Neural crest cell (in vitro differentiated cells): Measurements from ENCODE around the gene IFI27L1. TPM values are rescaled to one million over a fixed set of nuclear protein-coding genes. Genes with fewer than 3 reads are reported as not detected.

Experiments used
- DNase-seq: peaks from one replicate; pipeline ENCODE4 v3.0.0; 2021; ENCODE audit warnings: low read depth, mixed read lengths, low spot score
- H3K27ac Mint-ChIP-seq: one replicate; pipeline ENCODE4 v1.8.0; 2021; ENCODE audit warnings: mild to moderate bottlenecking, mixed read lengths; ENCODE audit not compliant: unreplicated experiment
- H3K27me3 Mint-ChIP-seq: 2 replicates; pipeline ENCODE4 v1.8.0; 2021; ENCODE audit warnings: low read depth, mild to moderate bottlenecking, mixed read lengths
- H3K36me3 Mint-ChIP-seq: 2 replicates; pipeline ENCODE4 v1.8.0; 2021; ENCODE audit warnings: low read depth, mild to moderate bottlenecking, mixed read lengths
- H3K4me1 Mint-ChIP-seq: 2 replicates; pipeline ENCODE4 v1.8.0; 2021; ENCODE audit warnings: mixed read lengths
- H3K4me3 Mint-ChIP-seq: one replicate; pipeline ENCODE4 v1.8.0; 2021; ENCODE audit warnings: mild to moderate bottlenecking, mixed read lengths
- H3K9me3 Mint-ChIP-seq: 2 replicates; pipeline ENCODE4 v1.8.0; 2021; ENCODE audit warnings: mixed read lengths
- total RNA-seq: library from RNA; stranded (reverse); gene quantifications from 2 replicates; pipeline ENCODE4 v1.2.1, GENCODE V29; 2021
- TF ChIP-seq, protein P1 (sequence below): fragments of 200-600 bp; sonication (generic); conservative IDR thresholded peaks from 2 replicates; pipeline ENCODE4 v1.5.0; 2021; ENCODE audit warnings: antibody characterized with exemption, mild to moderate bottlenecking

Gene IFI27L1
- total RNA-seq, 1 donor from 2014 or later, result 39.7 TPM

GRCh38 chr14:94045563-94046345 is 35.4 kb upstream of the IFI27L1 start:
- no peak overlapping the region for H3K4me3 Mint-ChIP-seq
- H3K4me1 Mint-ChIP-seq, result no peaks in the 10 kb centered on the region
- H3K27ac Mint-ChIP-seq, result no peak overlapping the region
- peaks cover 5% of the 10 kb centered on the region for H3K36me3 Mint-ChIP-seq
- DNase-seq, result no peak
- TF ChIP-seq, protein P1, sequence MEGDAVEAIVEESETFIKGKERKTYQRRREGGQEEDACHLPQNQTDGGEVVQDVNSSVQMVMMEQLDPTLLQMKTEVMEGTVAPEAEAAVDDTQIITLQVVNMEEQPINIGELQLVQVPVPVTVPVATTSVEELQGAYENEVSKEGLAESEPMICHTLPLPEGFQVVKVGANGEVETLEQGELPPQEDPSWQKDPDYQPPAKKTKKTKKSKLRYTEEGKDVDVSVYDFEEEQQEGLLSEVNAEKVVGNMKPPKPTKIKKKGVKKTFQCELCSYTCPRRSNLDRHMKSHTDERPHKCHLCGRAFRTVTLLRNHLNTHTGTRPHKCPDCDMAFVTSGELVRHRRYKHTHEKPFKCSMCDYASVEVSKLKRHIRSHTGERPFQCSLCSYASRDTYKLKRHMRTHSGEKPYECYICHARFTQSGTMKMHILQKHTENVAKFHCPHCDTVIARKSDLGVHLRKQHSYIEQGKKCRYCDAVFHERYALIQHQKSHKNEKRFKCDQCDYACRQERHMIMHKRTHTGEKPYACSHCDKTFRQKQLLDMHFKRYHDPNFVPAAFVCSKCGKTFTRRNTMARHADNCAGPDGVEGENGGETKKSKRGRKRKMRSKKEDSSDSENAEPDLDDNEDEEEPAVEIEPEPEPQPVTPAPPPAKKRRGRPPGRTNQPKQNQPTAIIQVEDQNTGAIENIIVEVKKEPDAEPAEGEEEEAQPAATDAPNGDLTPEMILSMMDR, result no peak
- H3K27me3 Mint-ChIP-seq, result no peaks in the 10 kb centered on the region
- no peaks in the 10 kb centered on the region for H3K9me3 Mint-ChIP-seq

GRCh38 chr14:94046696-94047250 is 34.3 kb upstream of the IFI27L1 start:
- TF ChIP-seq, protein P1, result no peak
- Mint-ChIP-seq H3K4me1 (no peaks in the 10 kb centered on the region), H3K27me3 (no peaks in the 10 kb centered on the region), H3K27ac (no peak overlapping the region), H3K9me3 (no peaks in the 10 kb centered on the region), H3K36me3 (peaks cover 9% of the 10 kb centered on the region), H3K4me3 (no peak overlapping the region)
- DNase-seq, result no peak

DNA sequence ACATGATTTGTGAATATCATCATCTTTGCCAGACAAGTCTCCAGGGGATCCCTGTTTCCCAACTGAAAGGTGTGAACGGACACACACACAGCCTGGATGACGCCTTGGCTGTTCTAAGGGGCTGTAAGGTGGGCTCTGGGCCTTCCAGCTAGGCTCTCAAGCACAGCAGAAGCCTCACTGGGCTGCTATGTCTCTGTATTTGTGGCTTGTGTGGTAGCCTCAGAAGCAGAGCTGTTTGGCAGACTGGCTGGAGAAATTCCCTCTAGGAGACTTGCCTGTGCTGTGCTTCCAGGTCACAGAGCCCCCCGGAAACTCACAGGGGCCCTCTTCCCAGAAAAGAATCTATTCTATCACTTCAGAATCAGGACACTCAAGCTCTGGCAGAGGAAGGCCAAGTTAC is 33.5 kb upstream of the IFI27L1 start:
- H3K27me3 Mint-ChIP-seq, result no peaks in the 10 kb centered on the region
- no peak overlapping the region for H3K4me3 Mint-ChIP-seq
- H3K9me3 Mint-ChIP-seq, result no peaks in the 10 kb centered on the region
- H3K4me1 Mint-ChIP-seq, result no peaks in the 10 kb centered on the region
- TF ChIP-seq, protein P1, result no peak
- peaks cover 13% of the 10 kb centered on the region for H3K36me3 Mint-ChIP-seq
- no peak overlapping the region for H3K27ac Mint-ChIP-seq
- no peak for DNase-seq

GRCh38 chr14:94048691-94049624 is 32.2 kb upstream of the IFI27L1 start:
- H3K27me3 Mint-ChIP-seq, result no peaks in the 10 kb centered on the region
- DNase-seq, result no peak
- H3K4me1 Mint-ChIP-seq, result no peaks in the 10 kb centered on the region
- H3K36me3 Mint-ChIP-seq, result peaks cover 16% of the 10 kb centered on the region
- H3K4me3 Mint-ChIP-seq, result no peak overlapping the region
- TF ChIP-seq, protein P1, result no peak
- H3K27ac Mint-ChIP-seq, result no peak overlapping the region
- no peaks in the 10 kb centered on the region for H3K9me3 Mint-ChIP-seq

DNA sequence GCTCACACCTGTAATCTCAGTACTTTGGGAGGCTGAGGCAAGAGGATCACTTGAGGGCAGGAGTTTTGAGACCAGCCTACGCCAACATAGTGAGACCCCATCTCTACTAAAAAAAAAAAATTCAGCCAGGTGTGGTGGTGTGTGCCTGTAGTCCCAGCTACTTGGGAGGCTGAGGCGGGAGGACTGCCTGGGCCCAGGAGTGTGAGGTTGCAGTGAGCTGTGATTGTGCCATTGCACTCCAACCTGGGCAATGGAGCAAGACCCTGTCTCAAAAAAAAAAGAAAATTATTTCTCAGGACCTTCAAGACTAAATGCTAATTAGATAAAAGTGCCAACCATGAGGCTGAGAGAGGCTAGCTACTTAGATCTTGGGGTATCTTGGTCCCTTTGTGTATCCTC is 31.5 kb upstream of the IFI27L1 start:
- Mint-ChIP-seq H3K36me3 (peaks cover 20% of the 10 kb centered on the region), H3K9me3 (no peaks in the 10 kb centered on the region)
- TF ChIP-seq, protein P1, result no peak

More for the DNA sequence above, 31.5 kb upstream of the IFI27L1 start:
- no peak overlapping the region for H3K27ac Mint-ChIP-seq
- no peaks in the 10 kb centered on the region for H3K27me3 Mint-ChIP-seq
- H3K4me3 Mint-ChIP-seq, result no peak overlapping the region
- H3K4me1 Mint-ChIP-seq, result no peaks in the 10 kb centered on the region
- no peak for DNase-seq
